ENCODE data around the gene CYB561D1.
A peak's percentile ranks its signal among the peaks of the same experiment; 100 is the strongest.

CYB561D1 gene

DNA sequence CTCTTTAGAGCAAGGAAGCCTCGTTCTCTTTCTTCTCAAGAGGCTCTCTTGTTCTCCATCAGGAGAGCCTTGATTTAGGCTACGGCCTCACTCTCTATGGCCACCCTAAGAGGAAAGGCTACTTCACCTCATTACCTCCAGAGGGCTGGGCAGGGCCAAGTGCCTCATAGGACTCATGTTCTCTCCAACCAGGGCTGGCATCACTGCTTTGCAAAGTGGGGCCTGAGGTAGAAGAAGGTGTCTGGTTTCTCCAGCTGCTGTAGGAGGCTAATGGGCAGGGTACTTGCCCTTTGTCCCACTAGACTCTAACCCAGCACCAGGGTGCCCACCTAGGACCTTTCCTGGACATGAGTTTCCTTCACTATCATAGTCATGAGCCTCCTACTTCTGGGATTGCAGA, 12.2 kb upstream of the CYB561D1 start:
- no peak overlapping the region for H3K4me3 ChIP-seq (ENCODE audit: low read depth, low read length)
- TF ChIP-seq, protein P1, sequence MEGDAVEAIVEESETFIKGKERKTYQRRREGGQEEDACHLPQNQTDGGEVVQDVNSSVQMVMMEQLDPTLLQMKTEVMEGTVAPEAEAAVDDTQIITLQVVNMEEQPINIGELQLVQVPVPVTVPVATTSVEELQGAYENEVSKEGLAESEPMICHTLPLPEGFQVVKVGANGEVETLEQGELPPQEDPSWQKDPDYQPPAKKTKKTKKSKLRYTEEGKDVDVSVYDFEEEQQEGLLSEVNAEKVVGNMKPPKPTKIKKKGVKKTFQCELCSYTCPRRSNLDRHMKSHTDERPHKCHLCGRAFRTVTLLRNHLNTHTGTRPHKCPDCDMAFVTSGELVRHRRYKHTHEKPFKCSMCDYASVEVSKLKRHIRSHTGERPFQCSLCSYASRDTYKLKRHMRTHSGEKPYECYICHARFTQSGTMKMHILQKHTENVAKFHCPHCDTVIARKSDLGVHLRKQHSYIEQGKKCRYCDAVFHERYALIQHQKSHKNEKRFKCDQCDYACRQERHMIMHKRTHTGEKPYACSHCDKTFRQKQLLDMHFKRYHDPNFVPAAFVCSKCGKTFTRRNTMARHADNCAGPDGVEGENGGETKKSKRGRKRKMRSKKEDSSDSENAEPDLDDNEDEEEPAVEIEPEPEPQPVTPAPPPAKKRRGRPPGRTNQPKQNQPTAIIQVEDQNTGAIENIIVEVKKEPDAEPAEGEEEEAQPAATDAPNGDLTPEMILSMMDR (IDR thresholded peaks at IDR 0.05; ENCODE audit: borderline replicate concordance, insufficient read depth, low read depth, low read length) = no peak

- H3K4me3 ChIP-seq (ENCODE audit: low read depth, low read length) = no peak overlapping the region
- TF ChIP-seq, protein P1 (IDR thresholded peaks at IDR 0.05; ENCODE audit: borderline replicate concordance, insufficient read depth, low read depth, low read length) = no peak
Observed at GRCh38 chr1:109482242-109482641, 11.7 kb upstream of the CYB561D1 start.

GRCh38 chr1:109482791-109483671, 10.9 kb upstream of the CYB561D1 start:
- H3K4me3 ChIP-seq (ENCODE audit: low read depth, low read length) = peak overlapping the region; percentile 52
- TF ChIP-seq, protein P1 (IDR thresholded peaks at IDR 0.05; ENCODE audit: borderline replicate concordance, insufficient read depth, low read depth, low read length) = no peak

- H3K4me3 ChIP-seq (ENCODE audit: low read depth, low read length) = peak within 1 kb of the TSS; percentile 69
- TF ChIP-seq, protein P1 (IDR thresholded peaks at IDR 0.05; ENCODE audit: borderline replicate concordance, insufficient read depth, low read depth, low read length) = no peak
Observed at GRCh38 chr1:109483672-109484518, 10.0 kb upstream of the CYB561D1 start, which contains the start of gene ATXN7L2. Gene ATXN7L2 (plus strand): TSS chr1:109483905. CDS start chr1:109483954, 49 bp downstream.

GRCh38 chr1:109484519-109484975, 9.3 kb upstream of the CYB561D1 start:
- peak overlapping the region; percentile 69 for H3K4me3 ChIP-seq (ENCODE audit: low read depth, low read length)
- TF ChIP-seq, protein P1 (IDR thresholded peaks at IDR 0.05; ENCODE audit: borderline replicate concordance, insufficient read depth, low read depth, low read length) = no peak

- TF ChIP-seq, protein P1 (IDR thresholded peaks at IDR 0.05; ENCODE audit: borderline replicate concordance, insufficient read depth, low read depth, low read length) = no peak
- peak overlapping the region; percentile 69 for H3K4me3 ChIP-seq (ENCODE audit: low read depth, low read length)
Observed at GRCh38 chr1:109485001-109485400, 8.9 kb upstream of the CYB561D1 start.
